GM13976 (cell line): ENCODE measurements around the gene METTL26.

ENCODE experiments used
- DNase-seq: peaks from one replicate; pipeline ENCODE4 v3.0.0; 2012; ENCODE audit warnings: low spot score
- CTCF ChIP-seq: IDR thresholded peaks from 2 replicates; pipeline ENCODE4 v1.5.1; 2012; ENCODE audit warnings: borderline replicate concordance, mild to moderate bottlenecking; ENCODE audit not compliant: insufficient read depth; ENCODE audit errors: extremely low read depth, missing control alignments, control extremely low read depth
- in situ Hi-C: fragments of 300-500 bp; cut with MboI; formaldehyde crosslinking; loops from one replicate; pipeline ENCODE4 v1.12.0; 2022; ENCODE audit warnings: low sequenced_read_pairs, mixed read lengths, inconsistent platforms; ENCODE audit not compliant: unreplicated experiment

Gene METTL26

GRCh38 chr16:681746-682427, 45.8 kb upstream of the METTL26 start:
- no peak for DNase-seq
- no peak for TF ChIP-seq CTCF
- in situ Hi-C loops, result no loop called here

- in situ Hi-C loops, result no loop called here
- DNase-seq, result no peak
Observed at GRCh38 chr16:680967-681745, 45.1 kb upstream of the METTL26 start.

GRCh38 chr16:680625-680945, 44.5 kb upstream of the METTL26 start:
- no peak for TF ChIP-seq CTCF
- in situ Hi-C loops, result no loop called here
- DNase-seq, result no peak

More at GRCh38 chr16:680967-681745, 45.1 kb upstream of the METTL26 start:
- TF ChIP-seq CTCF, result peak; percentile 12

GRCh38 chr16:679814-680624, 43.9 kb upstream of the METTL26 start, which contains the start of gene STUB1:
Gene STUB1 (plus strand): TSS chr16:680410. CDS start chr16:680526, 116 bp downstream.
- peak; percentile 89 for DNase-seq
- in situ Hi-C loops, result no loop called here
- no peak for TF ChIP-seq CTCF

- DNase-seq, result peak; percentile 64
- in situ Hi-C loops, result no loop called here
- TF ChIP-seq CTCF, result no peak
Observed at GRCh38 chr16:678858-679813, 43.0 kb upstream of the METTL26 start.
